OCI-LY3 (cell line): ENCODE measurements around the gene RPL15.

Source experiments
- EZH2phosphoT487 ChIP-seq: fragments of 200-600 bp; shearing (Covaris generic); IDR thresholded peaks from 2 replicates; pipeline ENCODE4 v1.6.1; 2018; ENCODE audit warnings: antibody characterized with exemption, mixed run types, low read depth
- TF ChIP-seq, protein P1 (sequence below): fragments of 200-600, 300-600 bp; sonication (generic); IDR thresholded peaks from 2 replicates; pipeline ENCODE4 v1.5.1; 2014; ENCODE audit warnings: antibody characterized with exemption, low read length, low read depth

DNA sequence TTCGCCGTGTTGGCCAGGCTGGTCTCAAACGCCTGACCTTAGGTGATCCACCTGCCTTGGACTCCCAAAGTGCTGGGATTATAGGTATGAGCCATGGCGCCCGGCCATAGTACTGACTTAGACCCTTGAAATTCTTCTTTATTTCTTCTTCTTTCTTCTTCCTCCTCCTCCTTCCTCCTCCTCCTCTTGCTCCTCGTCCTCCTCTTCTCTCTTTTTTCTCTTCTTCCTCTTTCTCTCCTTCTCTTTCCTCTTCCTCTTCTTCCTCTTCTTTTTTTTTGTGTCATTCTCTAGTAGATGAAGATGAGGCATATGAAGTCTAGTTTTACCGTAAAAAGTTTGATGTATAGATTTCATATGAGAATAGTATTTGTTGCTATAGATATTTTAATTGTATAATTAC is 9.3 kb downstream of the RPL15 start:
- TF ChIP-seq, protein P1, sequence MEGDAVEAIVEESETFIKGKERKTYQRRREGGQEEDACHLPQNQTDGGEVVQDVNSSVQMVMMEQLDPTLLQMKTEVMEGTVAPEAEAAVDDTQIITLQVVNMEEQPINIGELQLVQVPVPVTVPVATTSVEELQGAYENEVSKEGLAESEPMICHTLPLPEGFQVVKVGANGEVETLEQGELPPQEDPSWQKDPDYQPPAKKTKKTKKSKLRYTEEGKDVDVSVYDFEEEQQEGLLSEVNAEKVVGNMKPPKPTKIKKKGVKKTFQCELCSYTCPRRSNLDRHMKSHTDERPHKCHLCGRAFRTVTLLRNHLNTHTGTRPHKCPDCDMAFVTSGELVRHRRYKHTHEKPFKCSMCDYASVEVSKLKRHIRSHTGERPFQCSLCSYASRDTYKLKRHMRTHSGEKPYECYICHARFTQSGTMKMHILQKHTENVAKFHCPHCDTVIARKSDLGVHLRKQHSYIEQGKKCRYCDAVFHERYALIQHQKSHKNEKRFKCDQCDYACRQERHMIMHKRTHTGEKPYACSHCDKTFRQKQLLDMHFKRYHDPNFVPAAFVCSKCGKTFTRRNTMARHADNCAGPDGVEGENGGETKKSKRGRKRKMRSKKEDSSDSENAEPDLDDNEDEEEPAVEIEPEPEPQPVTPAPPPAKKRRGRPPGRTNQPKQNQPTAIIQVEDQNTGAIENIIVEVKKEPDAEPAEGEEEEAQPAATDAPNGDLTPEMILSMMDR = no peak
- TF ChIP-seq EZH2phosphoT487 = no peak
